GM18517 (cell line): Measurements from ENCODE around the gene KIF27.
"Not testable (repeated sequence)": the region's sequence is repeated elsewhere in the genome, so short reads cannot be mapped to it uniquely, and the experiment has no call there.

Source experiments
- ATAC-seq: cut with Tn5 transposase; IDR thresholded peaks from one replicate; pipeline ENCODE4 v1.9.1; 2021; ENCODE audit warnings: mild to moderate bottlenecking, moderate library complexity; ENCODE audit not compliant: unreplicated experiment

The KIF27 gene

GRCh38 chr9:83815120-83815519 is 106.1 kb downstream of the KIF27 start:
- ATAC-seq, result not testable (repeated sequence)

- ATAC-seq, result not testable (repeated sequence)
Observed at GRCh38 chr9:83809213-83809612, 112.0 kb downstream of the KIF27 start.

- ATAC-seq, result not testable (repeated sequence)
Observed at GRCh38 chr9:83804454-83804853, 116.8 kb downstream of the KIF27 start.

GRCh38 chr9:83803941-83804340 is 117.3 kb downstream of the KIF27 start:
- ATAC-seq, result not testable (repeated sequence)

- no peak for ATAC-seq
Observed at GRCh38 chr9:83800236-83801033, 120.8 kb downstream of the KIF27 start.

GRCh38 chr9:83794051-83794450 is 127.2 kb downstream of the KIF27 start:
- ATAC-seq, result no peak

- no peak for ATAC-seq
Observed at GRCh38 chr9:83792746-83793145, 128.5 kb downstream of the KIF27 start.
